ENCODE results near the gene FRMD4B. TPM values are rescaled to one million over a fixed set of nuclear protein-coding genes. Genes with fewer than 3 reads are reported as not detected.
"Not testable (repeated sequence)": the region's sequence is repeated elsewhere in the genome, so short reads cannot be mapped to it uniquely, and the experiment has no call there.

Gene FRMD4B
- total and polyA plus RNA-seq, 9 donors = 4.2 to 42.0 (median 16.3) TPM

DNA sequence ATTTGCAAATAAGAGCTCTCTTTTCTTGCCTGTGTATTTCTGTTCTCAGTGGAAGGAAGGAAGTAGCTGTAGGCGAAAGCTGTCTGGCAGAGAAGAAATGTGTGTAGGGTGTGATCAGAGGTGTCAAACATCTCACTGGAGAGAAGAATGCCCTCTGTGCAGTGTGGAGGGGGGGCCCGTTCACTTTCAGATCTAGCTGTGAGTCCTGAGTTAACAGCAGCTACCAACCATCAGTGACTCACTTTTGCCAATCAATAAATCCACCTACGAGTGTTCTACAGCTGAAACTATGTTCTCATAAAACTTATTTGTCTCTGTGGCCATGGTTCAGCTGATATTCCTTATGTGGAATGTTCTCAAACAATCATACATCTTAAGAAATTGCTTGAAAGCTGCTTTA lies 103.7 kb downstream of the FRMD4B start:
- H3K4me3 ChIP-seq = no peak overlapping the region
- WGBS, 3 donors = 67 to 88% (median 76%) methylated on average over 3 of the region's 3 CpGs
- no peak for DNase-seq
- TF ChIP-seq POLR2A (IDR thresholded peaks at IDR 0.05) (no peak), EP300 (IDR thresholded peaks at IDR 0.05) (no peak), CTCF (IDR thresholded peaks at IDR 0.05) (no peak)
- intact Hi-C loops (cut with DNase I) = no loop called here
- no peaks in the 10 kb centered on the region for H3K36me3 ChIP-seq
- H3K4me1 ChIP-seq (ENCODE audit: insufficient read depth) = no peaks in the 10 kb centered on the region
- no peak overlapping the region for H3K27ac ChIP-seq
- H3K9me3 ChIP-seq = no peaks in the 10 kb centered on the region
- no peaks in the 10 kb centered on the region for H3K27me3 ChIP-seq

DNA sequence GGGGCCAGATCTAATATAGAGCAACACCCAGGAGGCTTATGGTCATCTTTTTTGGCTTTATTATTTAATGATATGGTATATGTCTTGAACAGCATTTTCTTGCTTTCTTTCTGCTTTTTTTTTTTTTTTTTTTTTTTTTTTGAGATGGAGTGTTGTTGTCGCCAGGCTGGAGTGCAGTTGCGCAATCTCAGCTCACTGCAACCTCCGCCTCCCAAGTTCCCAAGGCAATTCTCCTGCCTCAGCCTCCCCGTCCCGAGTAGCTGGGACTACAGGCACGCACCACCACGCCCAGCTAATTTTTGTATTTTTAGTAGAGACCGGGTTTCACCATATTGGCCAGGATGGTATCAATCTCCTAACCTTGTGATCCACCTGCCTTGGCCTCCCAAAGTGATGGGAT lies 108.5 kb downstream of the FRMD4B start:
- H3K9me3 ChIP-seq; H3K4me1 ChIP-seq (ENCODE audit: insufficient read depth); DNase-seq; H3K27ac ChIP-seq; H3K27me3 ChIP-seq; H3K4me3 ChIP-seq; H3K36me3 ChIP-seq; intact Hi-C loops (cut with DNase I): not testable (repeated sequence)
- 92 to 95% (median 94%) methylated on average over 8 of the region's 8 CpGs for WGBS, 3 donors

- H3K4me3 ChIP-seq = no peak overlapping the region
- intact Hi-C loops (cut with DNase I) = no loop called here
- H3K27ac ChIP-seq = no peak overlapping the region
- H3K27me3 ChIP-seq = no peaks in the 10 kb centered on the region
- no peak for DNase-seq
- no peaks in the 10 kb centered on the region for H3K9me3 ChIP-seq
- no peaks in the 10 kb centered on the region for H3K4me1 ChIP-seq (ENCODE audit: insufficient read depth)
- no peak for TF ChIP-seq POLR2A (IDR thresholded peaks at IDR 0.05)
- no peak for TF ChIP-seq EP300 (IDR thresholded peaks at IDR 0.05)
- no peak for TF ChIP-seq CTCF (IDR thresholded peaks at IDR 0.05)
- WGBS, 3 donors = 94 to 97% (median 95%) methylated on average over 4 of the region's 4 CpGs
- no peaks in the 10 kb centered on the region for H3K36me3 ChIP-seq
These were observed 109.0 kb downstream of the FRMD4B start for GRCh38 chr3:69276884-69277283.

DNA sequence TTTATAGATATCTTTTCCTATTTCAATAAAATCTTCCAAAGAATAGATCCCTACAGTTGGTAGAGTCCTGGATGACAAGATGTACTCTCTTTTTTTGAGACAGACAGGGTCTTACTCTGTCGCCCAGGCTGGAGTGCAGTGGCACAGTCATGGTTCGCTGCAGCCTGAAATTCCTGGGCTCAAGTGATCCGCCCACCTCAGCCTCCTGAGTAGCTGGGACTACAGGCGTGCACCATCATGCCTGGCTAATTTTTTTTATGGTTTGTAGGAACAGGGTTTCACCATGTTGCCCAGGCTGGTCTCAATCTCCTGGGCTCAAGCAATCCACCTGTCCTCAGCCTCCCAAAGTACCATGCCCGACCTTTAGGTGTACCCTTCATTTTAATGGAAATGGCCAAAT lies 109.7 kb downstream of the FRMD4B start:
- intact Hi-C loops (cut with DNase I); H3K36me3 ChIP-seq; H3K4me3 ChIP-seq; H3K27me3 ChIP-seq; DNase-seq; H3K27ac ChIP-seq; H3K4me1 ChIP-seq (ENCODE audit: insufficient read depth); H3K9me3 ChIP-seq: not testable (repeated sequence)
- 96 to 99% (median 96%) methylated on average over 5 of the region's 5 CpGs for WGBS, 3 donors

DNA sequence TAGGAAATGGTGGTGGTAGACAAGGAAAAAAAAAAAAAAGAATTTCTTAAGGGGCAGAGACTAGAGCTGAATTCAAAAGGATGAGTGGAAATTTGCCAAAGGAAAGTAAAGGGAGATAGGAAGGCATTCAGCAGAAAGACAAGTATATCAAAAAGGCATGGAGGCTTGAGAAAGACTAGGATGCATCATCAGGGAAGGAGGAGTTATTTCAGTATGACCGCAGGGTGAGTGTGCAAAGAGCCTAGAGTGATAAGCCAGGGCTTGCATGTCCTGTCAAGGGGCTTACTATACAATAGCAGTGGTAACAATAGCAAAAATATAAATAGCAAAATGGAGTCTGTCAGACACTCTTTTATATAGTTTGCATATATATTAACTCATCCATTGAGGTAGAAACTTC lies 112.0 kb downstream of the FRMD4B start:
- TF ChIP-seq EP300 (IDR thresholded peaks at IDR 0.05) (no peak), CTCF (IDR thresholded peaks at IDR 0.05) (no peak), POLR2A (IDR thresholded peaks at IDR 0.05) (no peak)
- Histone ChIP-seq H3K4me1 (ENCODE audit: insufficient read depth) (no peaks in the 10 kb centered on the region), H3K27me3 (no peaks in the 10 kb centered on the region), H3K27ac (no peak overlapping the region), H3K4me3 (no peak overlapping the region), H3K9me3 (no peaks in the 10 kb centered on the region), H3K36me3 (no peaks in the 10 kb centered on the region)
- intact Hi-C loops (cut with DNase I) = no loop called here
- no peak for DNase-seq
- WGBS, 3 donors = 93 to 98% (median 98%) methylated on average over 1 of the region's 1 CpG

GRCh38 chr3:69272556-69272955 lies 113.3 kb downstream of the FRMD4B start:
- no peak for DNase-seq

More at GRCh38 chr3:69272556-69272955, 113.3 kb downstream of the FRMD4B start:
- H3K9me3 ChIP-seq = no peaks in the 10 kb centered on the region
- no peaks in the 10 kb centered on the region for H3K4me1 ChIP-seq (ENCODE audit: insufficient read depth)
- 60 to 83% (median 77%) methylated on average over 2 of the region's 2 CpGs for WGBS, 3 donors
- H3K27ac ChIP-seq = no peak overlapping the region
- no peak overlapping the region for H3K4me3 ChIP-seq
- intact Hi-C loops (cut with DNase I) = no loop called here
- H3K36me3 ChIP-seq = no peaks in the 10 kb centered on the region
- no peak for TF ChIP-seq EP300 (IDR thresholded peaks at IDR 0.05)
- TF ChIP-seq POLR2A (IDR thresholded peaks at IDR 0.05) = no peak
- TF ChIP-seq CTCF (IDR thresholded peaks at IDR 0.05) = no peak
- no peaks in the 10 kb centered on the region for H3K27me3 ChIP-seq

Measured in ovary (tissue), 9 donors.